Endodermal cell (in vitro differentiated cells): ENCODE results near the gene TENT5C. TPM values are rescaled to one million over a fixed set of nuclear protein-coding genes. Genes with fewer than 3 reads are reported as not detected.

ENCODE experiments used
- DNase-seq: peaks from one replicate; pipeline ENCODE4 v3.0.0-alpha.2; 2017
- H3K27ac ChIP-seq: 2 replicates; pipeline ENCODE4 v1.5.1; 2013; ENCODE audit warnings: mild to moderate bottlenecking, low read depth, low read length, moderate library complexity
- H3K27me3 ChIP-seq: 2 replicates; pipeline ENCODE4 v1.6.1; 2013; ENCODE audit warnings: mild to moderate bottlenecking, low read length, moderate library complexity; ENCODE audit not compliant: insufficient read depth, control insufficient read depth, poor library complexity, severe bottlenecking
- H3K36me3 ChIP-seq: 2 replicates; pipeline ENCODE4 v1.7.0; 2013; ENCODE audit warnings: mild to moderate bottlenecking, low read length, moderate library complexity; ENCODE audit not compliant: control insufficient read depth, insufficient read depth
- H3K4me1 ChIP-seq: one replicate; pipeline ENCODE4 v1.7.0; 2013; ENCODE audit warnings: low read length; ENCODE audit not compliant: control insufficient read depth, insufficient read depth
- H3K4me3 ChIP-seq: 2 replicates; pipeline ENCODE4 v1.5.1; 2013; ENCODE audit warnings: mild to moderate bottlenecking, low read length, moderate library complexity
- H3K9ac ChIP-seq: 2 replicates; pipeline ENCODE4 v1.6.1; 2013; ENCODE audit warnings: mild to moderate bottlenecking, low read length, moderate library complexity; ENCODE audit not compliant: poor library complexity, severe bottlenecking; ENCODE audit errors: extremely low read depth
- H3K9me3 ChIP-seq: 2 replicates; pipeline ENCODE4 v1.6.1; 2013; ENCODE audit warnings: mild to moderate bottlenecking, low read length, moderate library complexity; ENCODE audit not compliant: control insufficient read depth
- H3K27ac Mint-ChIP-seq: 2 replicates; pipeline ENCODE4 v1.8.0; 2020; ENCODE audit warnings: mixed read lengths
- H3K27me3 Mint-ChIP-seq: 2 replicates; pipeline ENCODE4 v1.8.0; 2021; ENCODE audit warnings: mild to moderate bottlenecking, mixed read lengths; ENCODE audit not compliant: insufficient read depth
- H3K36me3 Mint-ChIP-seq: 2 replicates; pipeline ENCODE4 v1.8.0; 2020; ENCODE audit warnings: low read depth, mixed read lengths
- H3K4me1 Mint-ChIP-seq: 2 replicates; pipeline ENCODE4 v1.8.0; 2020; ENCODE audit warnings: mixed read lengths
- H3K4me3 Mint-ChIP-seq: 2 replicates; pipeline ENCODE4 v1.8.0; 2020; ENCODE audit warnings: mild to moderate bottlenecking, moderate library complexity, mixed read lengths
- H3K9me3 Mint-ChIP-seq: 2 replicates; pipeline ENCODE4 v1.8.0; 2020; ENCODE audit warnings: mild to moderate bottlenecking, mixed read lengths
- CTCF ChIP-seq: fragments of 200-600 bp; sonication (generic); conservative IDR thresholded peaks from 2 replicates; pipeline ENCODE4 v1.5.0; 2021; ENCODE audit warnings: antibody characterized with exemption, mild to moderate bottlenecking
- WGBS, 2 experiments: methylation state at CpG; one replicate each; pipeline versions ENCODE4 v1.1.5 to v1.1.7; 2013; ENCODE audit warnings: missing lambda C conversion rate in 2 of 2, mixed read lengths in 1 of 2; ENCODE audit not compliant: insufficient coverage in 1 of 2, insufficient read length in 1 of 2; 5-methylcytosine and 5-hydroxymethylcytosine counted together
- total RNA-seq, 2 donors: library from RNA; stranded (reverse); fragmentation: NEBNext Ultra II Directional in 1 of 2; extraction: Animal tissue kit (Norgen Biotek cat#: 25700) in 1 of 2; gene quantifications; 2 replicates in 1 of 2; 3 replicates in 1 of 2; pipeline ENCODE4 v1.2.1, GENCODE V29; 2021

The TENT5C gene
- total RNA-seq, 2 donors from 2014 or later, result 1.0 to 1.4 TPM

- Histone ChIP-seq H3K9me3 (no peaks in the 10 kb centered on the region), H3K27ac (no peak overlapping the region), H3K27me3 (no peaks in the 10 kb centered on the region), H3K36me3 (no peaks in the 10 kb centered on the region), H3K9ac (no peak overlapping the region), H3K4me3 (no peak overlapping the region), H3K4me1 (no peaks in the 10 kb centered on the region)
- WGBS, 2 experiments, result 86 to 92% methylated on average over 2 to 3 of the region's 3 CpGs
- Mint-ChIP-seq H3K27ac (no peak overlapping the region), H3K4me1 (peaks cover 24% of the 10 kb centered on the region), H3K27me3 (no peaks in the 10 kb centered on the region), H3K36me3 (no peaks in the 10 kb centered on the region), H3K4me3 (no peak overlapping the region), H3K9me3 (no peaks in the 10 kb centered on the region)
- TF ChIP-seq CTCF, result no peak
- no peak for DNase-seq
Observed at GRCh38 chr1:117641536-117641935, 35.7 kb downstream of the TENT5C start.

- DNase-seq, result no peak
- H3K9me3 Mint-ChIP-seq, result no peaks in the 10 kb centered on the region
- peaks cover 11% of the 10 kb centered on the region for H3K4me1 Mint-ChIP-seq
- H3K27ac Mint-ChIP-seq, result no peak overlapping the region
- Histone ChIP-seq H3K9me3 (no peaks in the 10 kb centered on the region), H3K36me3 (no peaks in the 10 kb centered on the region), H3K4me3 (no peak overlapping the region), H3K27me3 (no peaks in the 10 kb centered on the region), H3K27ac (no peak overlapping the region), H3K9ac (no peak overlapping the region), H3K4me1 (no peaks in the 10 kb centered on the region)
- WGBS, 2 experiments, result 93 to 100% methylated on average over 2 of the region's 4 CpGs
- H3K36me3 Mint-ChIP-seq, result no peaks in the 10 kb centered on the region
- no peak for TF ChIP-seq CTCF
- H3K27me3 Mint-ChIP-seq, result no peaks in the 10 kb centered on the region
- no peak overlapping the region for H3K4me3 Mint-ChIP-seq
Observed at GRCh38 chr1:117642963-117643362, 37.1 kb downstream of the TENT5C start.

GRCh38 chr1:117643601-117644000 is 37.8 kb downstream of the TENT5C start:
- peaks cover 5% of the 10 kb centered on the region for H3K4me1 Mint-ChIP-seq
- Histone ChIP-seq H3K4me3 (no peak overlapping the region), H3K36me3 (no peaks in the 10 kb centered on the region), H3K27me3 (no peaks in the 10 kb centered on the region), H3K9ac (no peak overlapping the region), H3K4me1 (no peaks in the 10 kb centered on the region), H3K9me3 (no peaks in the 10 kb centered on the region), H3K27ac (no peak overlapping the region)
- TF ChIP-seq CTCF, result no peak
- H3K9me3 Mint-ChIP-seq, result no peaks in the 10 kb centered on the region
- WGBS, 2 experiments, result 100% methylated on average over 1 of the region's 2 CpGs; no CpG with 5 or more reads in 1 of the 2 experiments
- no peaks in the 10 kb centered on the region for H3K27me3 Mint-ChIP-seq
- H3K27ac Mint-ChIP-seq, result no peak overlapping the region
- no peak overlapping the region for H3K4me3 Mint-ChIP-seq
- no peak for DNase-seq
- H3K36me3 Mint-ChIP-seq, result no peaks in the 10 kb centered on the region
